K562 (cell line): ENCODE measurements around the gene LPIN2.

Experiments
- ADNP ChIP-seq: fragments of 200-800 bp; sonication (Bioruptor generic); IDR thresholded peaks from 2 replicates; pipeline ENCODE4 v1.6.1; 2016; ENCODE audit warnings: missing genetic modification characterization, missing compliant biosample characterization
- ILK ChIP-seq: fragments of 450-650 bp; IDR thresholded peaks from 2 replicates; pipeline ENCODE4 v1.6.1; 2016; ENCODE audit warnings: missing genetic modification characterization, low read depth, mild to moderate bottlenecking, missing compliant biosample characterization, moderate library complexity, borderline replicate concordance
- MEF2D ChIP-seq: conservative IDR thresholded peaks from 2 replicates; pipeline ENCODE4 v1.6.1; 2016; ENCODE audit warnings: low read depth, missing genetic modification characterization, missing compliant biosample characterization
- RAD21 ChIP-seq, 2 experiments: fragments of 250-450 bp in 1 of 2; fragments of 450-650 bp in 1 of 2; sonication (Bioruptor Pico) in 1 of 2; formaldehyde crosslinking in 1 of 2; IDR thresholded peaks in 1 of 2; conservative IDR thresholded peaks in 1 of 2; 2 replicates each; pipeline versions ENCODE4 v1.4.0 to v1.8.0; 2020 to 2022; ENCODE audit warnings: mild to moderate bottlenecking in 2 of 2, moderate library complexity in 1 of 2
- SNAPC5 ChIP-seq: fragments of 250-450 bp; sonication (Bioruptor Pico); IDR thresholded peaks from 2 replicates; pipeline ENCODE4 v1.8.0; 2021; ENCODE audit warnings: moderate library complexity, mild to moderate bottlenecking, inconsistent platforms
- TAF7 ChIP-seq: fragments of 450-650 bp; IDR thresholded peaks from 2 replicates; pipeline ENCODE4 v1.6.1; 2016; ENCODE audit warnings: missing genetic modification characterization, missing compliant biosample characterization
- YY1 ChIP-seq, 3 experiments: IDR thresholded peaks; 2 replicates each; pipeline ENCODE4 v1.6.1; 2011; ENCODE audit warnings: low read length in 2 of 3, mild to moderate bottlenecking in 2 of 3, moderate library complexity in 2 of 3, borderline replicate concordance in 1 of 3, control low read depth in 1 of 3, low read depth in 1 of 3; ENCODE audit not compliant: insufficient read depth in 3 of 3, insufficient replicate concordance in 2 of 3, control insufficient read depth in 1 of 3, insufficient read length in 1 of 3; ENCODE audit errors: extremely low read depth in 1 of 3
- ZNF232 ChIP-seq: sonication (generic); formaldehyde crosslinking; IDR thresholded peaks from 2 replicates; pipeline ENCODE4 v1.8.0; 2022; ENCODE audit warnings: mild to moderate bottlenecking, missing genetic modification reagents
- ZNF398 ChIP-seq: fragments of 250-450 bp; sonication (Bioruptor Pico); IDR thresholded peaks from 2 replicates; pipeline ENCODE4 v1.8.0; 2021; ENCODE audit warnings: moderate library complexity, mild to moderate bottlenecking, inconsistent platforms
- ZNF431 ChIP-seq: sonication (generic); formaldehyde crosslinking; IDR thresholded peaks from 2 replicates; pipeline ENCODE4 v1.8.0; 2022; ENCODE audit warnings: mild to moderate bottlenecking, missing genetic modification reagents
- ZNF512 ChIP-seq: IDR thresholded peaks from 2 replicates; pipeline ENCODE4 v1.6.1; 2016; ENCODE audit warnings: missing genetic modification characterization, missing compliant biosample characterization
- TF ChIP-seq, protein P1 (sequence below): sonication (generic); formaldehyde crosslinking; IDR thresholded peaks from 2 replicates; pipeline ENCODE4 v1.8.0; 2022; ENCODE audit warnings: missing genetic modification reagents, mild to moderate bottlenecking, borderline replicate concordance
- TF ChIP-seq, protein P2 (sequence below), 2 experiments: fragments of 450-650 bp; formaldehyde crosslinking in 1 of 2; IDR thresholded peaks; 2 replicates each; pipeline versions ENCODE4 v1.4.0 to v1.6.1; 2014 to 2020; ENCODE audit warnings: mild to moderate bottlenecking in 2 of 2, borderline replicate concordance in 1 of 2, low read depth in 1 of 2

- no peak for TF ChIP-seq YY1 (IDR thresholded peaks at IDR 0.05; ENCODE audit: borderline replicate concordance in 1 of 3, control insufficient read depth in 1 of 3, extremely low read depth in 1 of 3, insufficient read depth in 3 of 3, insufficient read length in 1 of 3, insufficient replicate concordance in 2 of 3, low read depth in 1 of 3, low read length in 2 of 3)
- TF ChIP-seq ADNP (tag), result no peak
- TF ChIP-seq RAD21 (CRISPR knock-in tag; conservative IDR thresholded peaks at IDR 0.05 in 1 of 2, IDR thresholded peaks at IDR 0.05 in 1 of 2), result no peak
- TF ChIP-seq, protein P1, sequence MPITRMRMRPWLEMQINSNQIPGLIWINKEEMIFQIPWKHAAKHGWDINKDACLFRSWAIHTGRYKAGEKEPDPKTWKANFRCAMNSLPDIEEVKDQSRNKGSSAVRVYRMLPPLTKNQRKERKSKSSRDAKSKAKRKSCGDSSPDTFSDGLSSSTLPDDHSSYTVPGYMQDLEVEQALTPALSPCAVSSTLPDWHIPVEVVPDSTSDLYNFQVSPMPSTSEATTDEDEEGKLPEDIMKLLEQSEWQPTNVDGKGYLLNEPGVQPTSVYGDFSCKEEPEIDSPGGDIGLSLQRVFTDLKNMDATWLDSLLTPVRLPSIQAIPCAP (CRISPR knock-in tag), result no peak
- no peak for TF ChIP-seq ZNF431 (CRISPR knock-in tag)
- no peak for TF ChIP-seq MEF2D (tag)
- no peak for TF ChIP-seq SNAPC5 (CRISPR knock-in tag)
- TF ChIP-seq, protein P2, sequence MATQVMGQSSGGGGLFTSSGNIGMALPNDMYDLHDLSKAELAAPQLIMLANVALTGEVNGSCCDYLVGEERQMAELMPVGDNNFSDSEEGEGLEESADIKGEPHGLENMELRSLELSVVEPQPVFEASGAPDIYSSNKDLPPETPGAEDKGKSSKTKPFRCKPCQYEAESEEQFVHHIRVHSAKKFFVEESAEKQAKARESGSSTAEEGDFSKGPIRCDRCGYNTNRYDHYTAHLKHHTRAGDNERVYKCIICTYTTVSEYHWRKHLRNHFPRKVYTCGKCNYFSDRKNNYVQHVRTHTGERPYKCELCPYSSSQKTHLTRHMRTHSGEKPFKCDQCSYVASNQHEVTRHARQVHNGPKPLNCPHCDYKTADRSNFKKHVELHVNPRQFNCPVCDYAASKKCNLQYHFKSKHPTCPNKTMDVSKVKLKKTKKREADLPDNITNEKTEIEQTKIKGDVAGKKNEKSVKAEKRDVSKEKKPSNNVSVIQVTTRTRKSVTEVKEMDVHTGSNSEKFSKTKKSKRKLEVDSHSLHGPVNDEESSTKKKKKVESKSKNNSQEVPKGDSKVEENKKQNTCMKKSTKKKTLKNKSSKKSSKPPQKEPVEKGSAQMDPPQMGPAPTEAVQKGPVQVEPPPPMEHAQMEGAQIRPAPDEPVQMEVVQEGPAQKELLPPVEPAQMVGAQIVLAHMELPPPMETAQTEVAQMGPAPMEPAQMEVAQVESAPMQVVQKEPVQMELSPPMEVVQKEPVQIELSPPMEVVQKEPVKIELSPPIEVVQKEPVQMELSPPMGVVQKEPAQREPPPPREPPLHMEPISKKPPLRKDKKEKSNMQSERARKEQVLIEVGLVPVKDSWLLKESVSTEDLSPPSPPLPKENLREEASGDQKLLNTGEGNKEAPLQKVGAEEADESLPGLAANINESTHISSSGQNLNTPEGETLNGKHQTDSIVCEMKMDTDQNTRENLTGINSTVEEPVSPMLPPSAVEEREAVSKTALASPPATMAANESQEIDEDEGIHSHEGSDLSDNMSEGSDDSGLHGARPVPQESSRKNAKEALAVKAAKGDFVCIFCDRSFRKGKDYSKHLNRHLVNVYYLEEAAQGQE (IDR thresholded peaks at IDR 0.05; ENCODE audit: borderline replicate concordance), result no peak
- TF ChIP-seq, protein P2 (CRISPR knock-in tag; IDR thresholded peaks at IDR 0.05; ENCODE audit: low read depth), result no peak
- TF ChIP-seq ZNF512 (tag), result no peak
- no peak for TF ChIP-seq TAF7 (tag)
- TF ChIP-seq ZNF232, result no peak
- TF ChIP-seq ILK (tag), result no peak
- TF ChIP-seq ZNF398 (CRISPR knock-in tag), result no peak
These were observed 33.8 kb downstream of the LPIN2 start for GRCh38 chr18:2979129-2979528.
